Right renal cortex interstitium (tissue), 3 donors: ENCODE results near the gene RAB40C. TPM values are rescaled to one million over a fixed set of nuclear protein-coding genes. Genes with fewer than 3 reads are reported as not detected.

Experiments used
- DNase-seq, 3 donors: peaks; one replicate each; pipeline ENCODE4 v3.0.0-alpha.2; 2013; ENCODE audit warnings: low read depth in 3 of 3, low spot score in 2 of 3
- polyA plus RNA-seq, 3 donors: library from polyadenylated mRNA; unstranded; fragments of 120-200 nt; gene quantifications; one replicate each; pipeline ENCODE4 v1.2.1, GENCODE V29; 2013; ENCODE audit not compliant: insufficient read length in 3 of 3

Gene RAB40C
- polyA plus RNA-seq, 3 donors: 12.7 to 16.6 (median 14.4) TPM

GRCh38 chr16:608019-608418, 18.2 kb downstream of the RAB40C start:
- DNase-seq: no peak

DNA sequence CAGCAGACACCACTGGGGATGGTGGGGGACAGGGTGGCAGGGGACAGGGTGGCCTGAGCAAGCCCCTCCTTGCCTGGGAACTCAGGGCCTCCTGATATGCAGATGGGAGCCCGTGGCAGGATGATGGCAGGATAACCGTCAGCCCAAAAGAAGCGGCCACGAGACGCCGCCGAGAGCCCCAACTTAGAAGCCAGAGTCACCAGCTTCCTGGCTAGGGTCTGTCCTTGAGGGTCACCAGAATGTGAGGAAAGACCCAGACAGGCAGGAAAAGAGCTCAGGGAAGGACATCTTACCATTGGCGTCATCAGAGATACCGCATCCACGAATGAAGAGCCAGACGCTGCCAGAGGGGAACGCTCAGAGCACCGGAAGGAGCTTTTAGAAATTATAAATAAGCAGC, 19.4 kb downstream of the RAB40C start:
- DNase-seq: no peak

- DNase-seq: no peak
Measured at GRCh38 chr16:609984-610383, 20.1 kb downstream of the RAB40C start.

DNA sequence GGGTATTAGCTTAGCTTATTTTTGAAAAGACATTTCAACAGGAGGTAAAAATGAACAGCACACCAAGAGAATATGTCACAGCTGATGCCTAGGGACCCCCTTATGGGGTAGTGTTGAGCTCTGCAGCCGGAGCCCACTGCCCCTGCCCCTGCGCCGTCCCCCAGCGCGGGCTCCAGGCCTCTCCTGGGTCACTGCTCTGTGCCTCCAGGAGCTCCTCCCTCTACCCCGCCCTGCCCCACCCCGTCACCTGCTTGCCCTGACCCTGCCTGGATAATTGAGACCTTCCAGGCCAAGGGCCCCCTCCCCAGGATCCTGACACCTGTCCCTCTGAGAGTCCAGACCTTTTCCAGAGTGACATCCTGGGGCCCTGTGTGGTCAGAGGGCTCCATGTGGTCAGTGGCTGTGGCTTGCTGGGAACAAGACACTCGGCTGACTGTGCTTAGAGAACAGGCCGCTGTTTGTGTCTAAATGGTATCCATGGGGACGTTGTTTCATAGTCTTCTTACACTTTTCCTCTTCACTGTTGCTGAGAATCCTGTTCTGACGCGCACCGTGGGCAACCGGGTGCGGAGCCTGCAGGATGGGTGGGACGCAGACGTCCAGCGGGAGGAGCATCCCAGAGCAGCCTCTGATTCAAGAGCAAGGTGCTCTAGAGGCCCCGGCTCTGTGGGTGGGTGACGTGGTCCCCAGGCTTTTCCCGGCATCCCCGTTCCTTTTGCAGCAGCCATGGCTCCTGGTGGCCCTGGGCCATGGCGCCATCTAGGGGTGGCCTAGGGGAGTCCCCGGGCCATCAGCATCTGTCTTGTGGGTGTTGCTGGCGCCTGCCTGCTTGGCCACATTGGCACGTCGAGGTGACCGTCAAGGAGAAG, 20.9 kb downstream of the RAB40C start:
- DNase-seq: no peak

DNA sequence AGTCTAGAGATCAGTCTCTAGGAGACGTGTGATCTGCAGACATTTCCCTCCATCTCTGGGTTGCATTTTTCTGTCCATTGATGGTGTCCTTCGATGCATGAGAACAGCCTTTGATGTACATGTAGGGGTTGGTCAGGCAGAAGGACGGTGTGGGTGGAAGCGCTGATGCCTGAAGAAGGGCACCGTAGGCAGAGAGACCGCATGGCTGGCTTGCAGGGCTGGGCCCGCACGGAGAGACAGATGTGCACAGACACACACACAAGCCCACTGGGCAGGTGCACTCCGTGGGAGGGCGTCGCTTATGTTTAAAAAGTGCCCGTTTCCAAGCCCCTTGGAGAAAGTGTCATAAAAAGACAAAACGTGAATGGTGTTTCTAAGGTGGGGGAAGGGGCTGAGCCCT, 25.3 kb downstream of the RAB40C start:
- DNase-seq: no peak

- no peak for DNase-seq
Measured at GRCh38 chr16:616733-617586, 27.1 kb downstream of the RAB40C start.

- no peak for DNase-seq
Measured at GRCh38 chr16:617855-618254, 28.0 kb downstream of the RAB40C start.

DNA sequence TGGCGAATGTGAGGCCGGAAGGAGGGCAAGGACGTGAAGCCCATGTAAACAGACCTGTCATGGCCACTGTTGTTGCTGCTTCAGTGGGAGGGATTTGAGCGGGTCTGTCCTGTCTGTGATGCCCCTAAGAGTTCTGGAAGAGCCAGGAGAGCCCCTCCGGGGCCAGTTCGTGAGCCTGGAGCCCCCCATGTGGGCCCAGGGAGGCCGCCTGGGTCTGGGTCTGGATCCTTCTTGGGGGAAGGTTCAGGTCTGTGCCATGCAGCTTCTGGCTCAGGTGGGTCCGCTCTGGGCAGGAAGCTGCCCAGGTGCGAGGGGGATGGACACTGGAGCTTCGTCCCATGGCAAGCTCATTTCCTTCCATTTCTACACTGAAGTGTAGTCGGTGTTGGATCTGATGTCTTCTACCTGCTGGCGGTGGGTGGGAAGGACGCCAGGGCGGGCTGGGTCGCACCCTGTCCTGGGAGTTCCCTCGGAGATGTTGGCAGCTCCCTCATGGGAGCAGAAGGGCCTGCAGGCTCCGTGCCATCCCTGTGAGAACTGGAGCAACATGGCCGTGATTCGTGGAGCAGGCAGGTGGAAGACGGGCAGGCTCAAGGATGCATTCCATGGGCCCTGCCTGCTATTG, 29.7 kb downstream of the RAB40C start:
- DNase-seq: no peak

DNA sequence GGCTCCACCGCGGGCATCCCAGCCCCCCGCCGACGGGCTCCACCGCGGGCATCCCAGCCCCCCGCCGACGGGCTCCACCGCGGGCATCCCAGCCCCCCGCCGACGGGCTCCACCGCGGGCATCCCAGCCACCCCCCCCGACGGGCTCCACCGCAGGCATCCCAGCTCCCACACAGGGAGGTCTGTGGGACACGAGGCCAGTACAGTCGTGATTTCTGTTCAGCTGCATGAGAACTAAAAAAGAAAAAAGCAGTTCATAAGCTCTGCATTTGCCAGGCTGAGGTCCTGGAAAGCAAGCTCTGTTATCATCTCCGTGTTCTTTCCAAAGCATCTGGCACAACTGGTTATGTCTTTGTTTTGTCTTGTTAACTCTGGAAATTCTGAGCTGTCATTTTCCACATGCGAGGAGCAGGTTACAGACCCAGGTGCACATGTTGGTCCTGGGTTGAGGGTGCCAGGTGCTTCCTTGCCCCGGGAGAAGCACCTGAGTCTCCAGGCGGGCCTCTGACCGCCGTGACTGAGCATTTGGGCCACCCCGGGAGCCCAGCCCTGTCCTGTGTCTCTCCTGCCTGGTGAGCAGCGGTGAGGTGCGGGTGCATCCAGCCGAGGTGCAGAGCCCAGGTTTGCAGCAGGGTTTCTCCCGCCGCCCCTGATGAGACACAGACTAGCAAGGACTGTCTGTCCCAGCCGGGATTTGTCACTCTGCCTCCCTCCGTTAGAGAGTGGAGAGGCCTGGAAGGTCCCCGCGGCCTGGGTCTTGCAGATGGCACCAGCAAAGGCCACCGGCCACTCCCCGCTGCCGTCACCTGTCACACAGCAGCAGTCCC, 31.0 kb downstream of the RAB40C start:
- no peak for DNase-seq

- no peak for DNase-seq
Measured at GRCh38 chr16:621526-622105, 31.8 kb downstream of the RAB40C start.

- DNase-seq: no peak
Measured at GRCh38 chr16:622920-623280, 33.0 kb downstream of the RAB40C start.

GRCh38 chr16:624526-625070, 34.7 kb downstream of the RAB40C start:
- DNase-seq: no peak

DNA sequence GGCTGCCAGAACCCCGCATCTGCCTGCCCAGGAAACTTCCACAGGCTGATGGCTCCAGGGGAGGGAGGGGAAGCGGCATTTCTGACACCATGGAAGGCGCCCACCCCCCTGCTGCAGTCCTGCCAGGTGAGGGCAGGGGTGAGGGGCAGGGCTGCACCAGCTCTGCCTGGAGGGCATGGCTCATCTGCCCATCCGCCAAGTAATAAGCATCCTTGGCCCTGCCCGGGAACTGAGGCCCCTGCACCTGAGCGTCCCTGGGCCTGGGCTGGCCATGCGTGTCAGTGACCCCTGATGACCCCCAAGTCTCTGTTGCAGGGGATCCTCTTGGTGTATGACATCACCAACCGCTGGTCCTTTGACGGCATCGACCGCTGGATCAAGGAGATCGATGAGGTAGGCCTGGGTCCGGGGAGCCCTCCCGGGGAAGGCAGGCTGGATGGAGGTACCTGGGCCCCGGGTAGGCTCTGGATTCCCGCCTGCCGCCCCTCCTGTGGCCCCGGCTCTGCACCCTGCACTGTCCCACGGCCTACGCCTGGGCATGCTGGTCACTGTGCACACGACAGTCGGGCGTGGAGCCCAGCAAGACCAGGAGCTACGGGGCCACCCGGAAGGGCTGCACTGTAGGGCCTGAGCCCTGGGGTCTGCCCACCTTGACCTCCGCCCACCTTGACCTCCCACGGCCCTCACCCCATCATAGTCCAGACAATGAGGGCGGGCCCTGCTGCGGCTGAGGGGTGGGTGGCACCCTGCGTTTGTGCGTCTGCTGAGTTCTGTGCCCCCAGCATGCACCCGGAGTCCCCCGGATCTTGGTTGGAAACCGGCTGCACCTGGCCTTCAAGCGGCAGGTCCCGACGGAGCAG, 35.5 kb downstream of the RAB40C start:
- DNase-seq: no peak

DNA sequence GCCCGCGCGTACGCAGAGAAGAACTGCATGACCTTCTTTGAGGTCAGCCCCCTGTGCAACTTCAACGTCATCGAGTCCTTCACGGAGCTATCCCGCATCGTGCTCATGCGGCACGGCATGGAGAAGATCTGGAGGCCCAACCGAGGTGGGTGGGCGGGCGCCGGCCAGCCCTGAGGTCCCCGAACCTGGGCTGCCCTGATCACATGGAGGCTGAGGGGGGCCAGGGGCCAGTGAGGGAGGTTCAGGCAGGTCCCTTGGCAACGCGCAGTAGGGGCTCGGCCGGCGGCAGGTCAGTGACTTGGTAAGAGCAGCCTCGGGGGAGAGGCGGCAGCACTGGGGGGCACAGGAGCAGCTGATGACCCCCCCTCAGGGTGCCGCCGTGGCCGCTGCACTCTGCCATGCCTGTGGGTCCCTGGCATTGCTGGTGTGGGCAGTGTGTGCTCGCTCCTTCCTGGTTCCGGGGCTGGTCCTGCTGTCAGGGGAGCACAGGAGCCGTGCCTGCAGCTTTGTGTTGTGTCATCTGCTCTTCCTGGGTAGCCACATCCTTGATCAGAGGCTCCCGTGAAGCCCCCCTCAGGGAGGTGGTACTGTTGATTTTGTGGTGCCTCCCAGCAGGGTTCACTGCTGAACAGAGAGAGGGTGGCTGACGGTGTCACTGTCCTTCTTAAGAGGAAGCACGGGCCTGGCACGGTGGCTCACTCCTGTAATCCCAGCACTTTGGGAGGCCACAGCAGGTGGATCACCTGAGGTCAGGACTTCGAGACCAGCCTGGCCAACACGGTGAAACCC, 36.3 kb downstream of the RAB40C start:
- no peak for DNase-seq

- DNase-seq: no peak
Measured at GRCh38 chr16:626787-627453, 37.1 kb downstream of the RAB40C start.

- no peak for DNase-seq
Measured at GRCh38 chr16:627454-628239, 37.8 kb downstream of the RAB40C start.
